B cell (primary cell): ENCODE results near the gene FLT1. TPM values are rescaled to one million over a fixed set of nuclear protein-coding genes. Genes with fewer than 3 reads are reported as not detected.

Source experiments
- ATAC-seq: fragments of 200-7000 bp; cut with Tn5 transposase; one replicate; pipeline ENCODE4 v1.10.0; 2021; ENCODE audit warnings: low read depth, mild to moderate bottlenecking, moderate number of reproducible peaks, moderate library complexity
- CTCF ChIA-PET: fragments of 350-600 bp; sonication (Branson Sonifier 250); formaldehyde crosslinking; loops from one replicate; lab custom pipeline; 2021; ENCODE audit warnings: antibody characterized with exemption, inconsistent platforms; lab: Charles Lee
- POLR2A ChIA-PET: fragments of 350-600 bp; sonication (Branson Sonifier 250); formaldehyde crosslinking; loops from one replicate; lab custom pipeline; 2021; ENCODE audit warnings: antibody characterized with exemption; lab: Charles Lee
- DNase-seq: peaks from one replicate; pipeline ENCODE4 v3.0.0; 2013
- H2AFZ ChIP-seq: 2 replicates; pipeline ENCODE4 v1.6.1; 2012; ENCODE audit warnings: mild to moderate bottlenecking, low read depth, low read length; ENCODE audit not compliant: insufficient read depth, poor library complexity, severe bottlenecking
- H3K27ac ChIP-seq, 2 donors: 1 replicate in 1 of 2; 2 replicates in 1 of 2; pipeline ENCODE4 v1.5.1; 2012 to 2013; ENCODE audit warnings: low read length in 2 of 2, mild to moderate bottlenecking in 2 of 2, moderate library complexity in 1 of 2
- H3K27me3 ChIP-seq, 4 experiments: fragments of 200-600 bp in 1 of 4; sonication (generic) in 1 of 4; replicated peaks in 1 of 4; 1 replicate in 2 of 4; 2 replicates in 2 of 4; pipeline versions ENCODE4 v1.6.1 to v1.7.0; 2013 to 2016; ENCODE audit warnings: low read length in 3 of 4, mild to moderate bottlenecking in 2 of 4, mixed read lengths in 1 of 4, moderate library complexity in 1 of 4; ENCODE audit not compliant: insufficient read depth in 4 of 4, control insufficient read depth in 3 of 4; ENCODE audit errors: control extremely low read depth in 1 of 4
- H3K36me3 ChIP-seq, 2 experiments: replicated peaks in 1 of 2; 1 replicate in 1 of 2; 2 replicates in 1 of 2; pipeline versions ENCODE4 v1.6.1 to v1.7.1; 2013; ENCODE audit warnings: low read length in 1 of 2; ENCODE audit not compliant: insufficient read depth in 2 of 2, control insufficient read depth in 1 of 2; ENCODE audit errors: control extremely low read depth in 1 of 2, extremely low read depth in 1 of 2
- H3K4me1 ChIP-seq, 2 donors: fragments of 200-600 bp in 1 of 2; sonication (generic) in 1 of 2; 1 replicate in 1 of 2; 2 replicates in 1 of 2; pipeline versions ENCODE4 v1.5.1 to v1.6.1; 2013 to 2017; ENCODE audit warnings: low read length in 2 of 2; ENCODE audit not compliant: control insufficient read depth in 2 of 2, insufficient read depth in 2 of 2
- H3K4me2 ChIP-seq: replicated peaks from 2 replicates; pipeline ENCODE3; 2012; ENCODE audit warnings: mild to moderate bottlenecking, low read depth, low read length; ENCODE audit not compliant: poor library complexity, severe bottlenecking
- H3K4me3 ChIP-seq, 5 experiments: fragments of 200-600 bp in 1 of 5; sonication (generic) in 1 of 5; 1 replicate in 3 of 5; 2 replicates in 2 of 5; pipeline versions ENCODE4 v1.5.1 to v1.7.0; 2011 to 2016; ENCODE audit warnings: low read length in 4 of 5, mild to moderate bottlenecking in 4 of 5, low read depth in 2 of 5, control low read depth in 1 of 5, moderate library complexity in 1 of 5; ENCODE audit not compliant: insufficient read depth in 1 of 5; ENCODE audit errors: control extremely low read depth in 1 of 5, extremely low read depth in 1 of 5
- H3K79me2 ChIP-seq: fragments of 200-600 bp; sonication (generic); one replicate; pipeline ENCODE4 v1.6.0; 2016; ENCODE audit warnings: low read length; ENCODE audit not compliant: control insufficient read depth, insufficient read depth
- H3K9ac ChIP-seq: fragments of 200-600 bp; sonication (generic); 2 replicates; pipeline ENCODE4 v1.6.1; 2017; ENCODE audit warnings: mild to moderate bottlenecking, low read length, moderate library complexity
- H3K9me3 ChIP-seq, 3 donors: one replicate each; pipeline versions ENCODE4 v1.6.1 to v1.7.1; 2013; ENCODE audit warnings: low read length in 2 of 3; ENCODE audit not compliant: control insufficient read depth in 2 of 3, insufficient read depth in 1 of 3; ENCODE audit errors: control extremely low read depth in 1 of 3
- H4K20me1 ChIP-seq: 2 replicates; pipeline ENCODE4 v1.6.0; 2012; ENCODE audit warnings: mild to moderate bottlenecking, low read length; ENCODE audit not compliant: insufficient read depth, control insufficient read depth, poor library complexity, severe bottlenecking
- H3K27ac Mint-ChIP-seq: one replicate; pipeline ENCODE4 v1.8.0; 2021; ENCODE audit warnings: mixed read lengths
- H3K27me3 Mint-ChIP-seq: one replicate; pipeline ENCODE4 v1.8.0; 2021; ENCODE audit warnings: mixed read lengths
- H3K4me1 Mint-ChIP-seq: one replicate; pipeline ENCODE4 v1.8.0; 2021; ENCODE audit warnings: mixed read lengths
- H3K4me3 Mint-ChIP-seq: one replicate; pipeline ENCODE4 v1.8.0; 2021; ENCODE audit warnings: mixed read lengths
- H3K9me3 Mint-ChIP-seq: one replicate; pipeline ENCODE4 v1.8.0; 2022; ENCODE audit warnings: mixed read lengths; ENCODE audit not compliant: insufficient read depth
- EZH2 ChIP-seq: IDR thresholded peaks from 2 replicates; pipeline ENCODE4 v1.6.1; 2012; ENCODE audit warnings: borderline replicate concordance, low read depth, mild to moderate bottlenecking, moderate library complexity, low read length; ENCODE audit not compliant: insufficient read depth, poor library complexity, severe bottlenecking
- WGBS: methylation state at CpG from one replicate; pipeline ENCODE4 v1.1.5; 2013; ENCODE audit warnings: missing lambda C conversion rate; ENCODE audit not compliant: insufficient coverage; 5-methylcytosine and 5-hydroxymethylcytosine counted together
- intact Hi-C: fragments of 100-400 bp; cut with micrococcal nuclease; formaldehyde crosslinking; loops from one replicate; pipeline ENCODE4 v1.10.0; 2022
- polyA plus RNA-seq: library from polyadenylated mRNA; depleted of rRNA; stranded (reverse); fragments of >200 nt; gene quantifications from 2 replicates; pipeline ENCODE4 v1.2.3, GENCODE V29; 2012
- total RNA-seq, 2 donors: library from RNA; stranded (reverse); fragments of 120-200 nt in 1 of 2; gene quantifications; 1 replicate in 1 of 2; 2 replicates in 1 of 2; pipeline versions ENCODE4 v1.2.3 to v1.2.4, GENCODE V29; 2013 to 2022
- TF ChIP-seq, protein P1 (sequence below): fragments of 200-600 bp; IDR thresholded peaks from one replicate; pipeline ENCODE4 v1.8.0; 2022; ENCODE audit warnings: antibody characterized with exemption, mild to moderate bottlenecking

FLT1 gene
- total and polyA plus RNA-seq, 2 donors (not counting 1 experiment from before 2014, with no cell fraction given): 1.1 to 1.2 TPM

DNA sequence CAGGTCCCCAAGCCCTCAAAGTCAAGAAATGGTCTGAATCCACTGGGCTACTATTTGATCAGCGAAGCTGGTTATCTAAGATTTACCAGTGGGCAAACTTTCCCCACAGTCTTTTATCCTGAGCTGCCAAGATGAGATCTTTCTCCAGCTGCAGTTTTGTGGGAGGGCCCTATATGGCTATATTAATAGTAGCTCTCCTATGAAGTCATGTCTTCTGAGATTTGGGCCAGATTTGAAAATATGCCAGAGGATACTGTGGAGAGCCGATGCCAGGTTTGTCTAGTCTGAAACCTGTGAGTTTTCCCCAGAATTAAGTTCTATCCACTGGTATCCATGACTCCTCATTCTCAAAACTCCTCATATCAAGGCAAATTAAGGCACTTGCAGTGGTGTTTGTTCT is 173.2 kb downstream of the FLT1 start:
- H3K27ac ChIP-seq: no peak overlapping the region
- Mint-ChIP-seq H3K27ac (no peak overlapping the region), H3K4me3 (no peak overlapping the region), H3K9me3 (no peaks in the 10 kb centered on the region), H3K27me3 (no peaks in the 10 kb centered on the region), H3K4me1 (peaks cover 5% of the 10 kb centered on the region)
- ChIA-PET CTCF (interaction anchor here (1.0 to 5.7 kb wide), 2 partner anchors 315 to 476 kb away, joined by 3 to 62 read pairs; no protein-coding TSS in a partner anchor), POLR2A (interaction anchor here (0.6 kb wide), 1 partner anchor 170 kb away, joined by 3 read pairs; no protein-coding TSS in a partner anchor)
- H4K20me1 ChIP-seq: no peaks in the 10 kb centered on the region
- intact Hi-C loops: loop anchor here (5.0 kb wide), 1 partner anchor 336 kb away; the partner anchor contains the start of gene POMP
- no peak for TF ChIP-seq EZH2
- TF ChIP-seq, protein P1, sequence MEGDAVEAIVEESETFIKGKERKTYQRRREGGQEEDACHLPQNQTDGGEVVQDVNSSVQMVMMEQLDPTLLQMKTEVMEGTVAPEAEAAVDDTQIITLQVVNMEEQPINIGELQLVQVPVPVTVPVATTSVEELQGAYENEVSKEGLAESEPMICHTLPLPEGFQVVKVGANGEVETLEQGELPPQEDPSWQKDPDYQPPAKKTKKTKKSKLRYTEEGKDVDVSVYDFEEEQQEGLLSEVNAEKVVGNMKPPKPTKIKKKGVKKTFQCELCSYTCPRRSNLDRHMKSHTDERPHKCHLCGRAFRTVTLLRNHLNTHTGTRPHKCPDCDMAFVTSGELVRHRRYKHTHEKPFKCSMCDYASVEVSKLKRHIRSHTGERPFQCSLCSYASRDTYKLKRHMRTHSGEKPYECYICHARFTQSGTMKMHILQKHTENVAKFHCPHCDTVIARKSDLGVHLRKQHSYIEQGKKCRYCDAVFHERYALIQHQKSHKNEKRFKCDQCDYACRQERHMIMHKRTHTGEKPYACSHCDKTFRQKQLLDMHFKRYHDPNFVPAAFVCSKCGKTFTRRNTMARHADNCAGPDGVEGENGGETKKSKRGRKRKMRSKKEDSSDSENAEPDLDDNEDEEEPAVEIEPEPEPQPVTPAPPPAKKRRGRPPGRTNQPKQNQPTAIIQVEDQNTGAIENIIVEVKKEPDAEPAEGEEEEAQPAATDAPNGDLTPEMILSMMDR: no peak
- H3K79me2 ChIP-seq: no peaks in the 10 kb centered on the region
- no CpG with 5 or more reads among the region's 2 CpGs for WGBS
- H3K27me3 ChIP-seq: no peaks in the 10 kb centered on the region
- H3K4me2 ChIP-seq: no peak overlapping the region
- no peaks in the 10 kb centered on the region for H3K36me3 ChIP-seq
- H3K9ac ChIP-seq: no peak overlapping the region
- ATAC-seq (no peak), DNase-seq (no peak)
- H2AFZ ChIP-seq: no peak overlapping the region
- peaks cover 10 to 12% of the 10 kb centered on the region in 2 donors for H3K4me1 ChIP-seq
- H3K9me3 ChIP-seq: no peaks in the 10 kb centered on the region
- H3K4me3 ChIP-seq: no peak overlapping the region

DNA sequence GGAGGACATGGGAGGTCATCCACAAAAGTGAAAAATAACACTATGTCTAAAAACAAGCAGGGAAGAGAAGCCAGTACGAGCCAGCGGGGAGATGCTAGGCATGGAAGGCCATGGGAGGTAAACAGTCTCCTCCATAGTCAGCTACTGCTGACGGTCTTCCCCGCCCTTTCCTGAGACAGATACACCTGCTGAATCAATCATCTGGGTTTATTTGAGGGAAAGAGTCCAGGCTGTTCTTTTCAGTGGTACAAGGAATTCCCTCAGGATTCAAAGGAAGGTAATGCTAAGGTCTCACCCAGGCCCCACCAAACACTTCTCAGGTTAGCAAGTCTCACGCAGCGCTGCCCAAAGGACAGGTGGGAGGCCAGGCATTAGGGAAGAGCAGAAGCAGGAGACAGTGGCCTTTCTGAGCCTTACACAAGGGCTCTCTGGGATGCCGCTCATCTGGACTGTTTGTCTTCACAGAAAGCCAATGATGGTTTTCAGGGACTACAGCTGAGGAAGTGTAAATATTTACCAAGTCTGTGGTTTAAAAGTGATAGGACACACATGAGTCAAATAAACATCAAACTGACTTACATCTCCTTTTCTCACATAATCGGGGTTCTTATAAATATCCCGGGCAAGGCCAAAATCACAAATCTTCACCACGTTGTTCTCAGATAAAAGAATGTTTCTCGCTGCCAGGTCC is 173.9 kb downstream of the FLT1 start:
- Histone ChIP-seq H3K4me1 (peaks cover 10 to 12% of the 10 kb centered on the region in 2 donors), H3K9ac (no peak overlapping the region), H3K4me3 (no peak overlapping the region), H3K36me3 (no peaks in the 10 kb centered on the region), H3K79me2 (no peaks in the 10 kb centered on the region), H3K27me3 (no peaks in the 10 kb centered on the region), H2AFZ (no peak overlapping the region), H3K27ac (no peak overlapping the region), H4K20me1 (no peaks in the 10 kb centered on the region), H3K4me2 (no peak overlapping the region), H3K9me3 (no peaks in the 10 kb centered on the region)
- WGBS: 94% methylated on average over 10 of the region's 11 CpGs
- TF ChIP-seq, protein P1: no peak
- no peak for TF ChIP-seq EZH2
- H3K4me1 Mint-ChIP-seq: peaks cover 5% of the 10 kb centered on the region
- ATAC-seq: no peak
- POLR2A ChIA-PET: no interaction called here
- H3K27ac Mint-ChIP-seq: no peak overlapping the region
- H3K4me3 Mint-ChIP-seq: no peak overlapping the region
- DNase-seq: no peak
- intact Hi-C loops: loop anchor here (5.0 kb wide), 1 partner anchor 336 kb away; the partner anchor contains the start of gene POMP
- CTCF ChIA-PET: interaction anchor here (1.0 to 5.7 kb wide), 2 partner anchors 316 to 477 kb away, joined by 3 to 62 read pairs; no protein-coding TSS in a partner anchor
- no peaks in the 10 kb centered on the region for H3K9me3 Mint-ChIP-seq
- H3K27me3 Mint-ChIP-seq: no peaks in the 10 kb centered on the region
